Measurements from ENCODE around the gene C3. TPM values are rescaled to one million over a fixed set of nuclear protein-coding genes. Genes with fewer than 3 reads are reported as not detected.

Gene C3
- total and polyA plus RNA-seq, 2 donors, result 46.1 to 311 TPM

DNA sequence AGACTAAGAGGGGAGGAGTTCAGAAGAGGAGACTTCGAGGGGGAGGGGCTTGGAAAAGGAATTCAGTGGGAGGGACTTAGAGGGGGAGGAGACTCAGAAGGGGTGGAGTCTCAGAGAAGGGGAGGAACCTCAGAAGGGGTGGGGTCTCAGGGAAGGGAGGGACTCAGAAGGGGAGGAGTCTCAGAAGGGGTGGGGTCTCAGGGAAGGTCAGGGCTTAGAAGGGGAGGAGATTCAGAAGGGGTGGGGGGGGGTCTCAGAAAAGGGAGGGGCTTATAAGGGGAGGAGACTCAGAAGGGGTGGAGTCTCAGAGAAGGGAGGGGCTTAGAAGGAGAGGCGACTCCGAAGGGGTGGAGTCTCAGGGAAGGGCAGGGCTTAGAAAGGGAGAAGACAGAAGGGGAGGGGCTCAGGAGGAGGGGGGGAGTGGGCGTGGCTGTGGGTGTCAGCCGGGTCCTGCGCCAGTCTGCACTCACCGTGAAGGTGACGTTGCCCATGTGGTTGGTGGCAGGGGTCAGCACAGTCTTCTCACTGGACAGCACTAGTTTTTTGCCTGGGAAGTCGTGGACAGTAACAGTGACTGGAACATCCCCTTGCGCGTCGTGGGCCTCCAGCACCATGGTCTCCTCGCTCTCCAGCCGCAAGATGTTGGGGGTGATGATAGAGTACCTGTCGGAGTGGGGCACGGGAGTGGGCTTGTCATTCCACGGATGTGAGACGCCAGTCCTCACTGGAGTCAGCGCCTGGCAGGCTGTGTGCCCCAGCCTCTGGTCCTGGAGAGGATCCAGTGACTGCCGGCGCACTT is 1.5 kb downstream of the C3 start:
- DNase-seq (ENCODE audit: low read depth in 6 of 9, low spot score in 9 of 9), result no peak
- peaks cover 0 to 11% of the 10 kb centered on the region in 2 donors for H3K4me1 ChIP-seq (ENCODE audit: control insufficient read depth in 2 of 2, insufficient read depth in 2 of 2, low read length in 2 of 2)
- peaks cover 0 to 2% of the 10 kb centered on the region in 2 donors for H3K27me3 ChIP-seq (ENCODE audit: control insufficient read depth in 2 of 2, insufficient read depth in 1 of 2, low read length in 1 of 2)
- H3K27ac ChIP-seq (ENCODE audit: low read depth in 1 of 2, low read length in 1 of 2), result no peak overlapping the region
- H3K4me3 ChIP-seq (ENCODE audit: low read length in 2 of 2), result no peak overlapping the region
- WGBS, result 95% methylated on average over 21 of the region's 21 CpGs
- no peaks in the 10 kb centered on the region for H3K36me3 ChIP-seq (ENCODE audit: control insufficient read depth in 2 of 2, insufficient read depth in 2 of 2, low read length in 1 of 2)
- peaks cover 0 to 7% of the 10 kb centered on the region in 2 donors for H3K9me3 ChIP-seq (ENCODE audit: control insufficient read depth in 2 of 2, insufficient read depth in 1 of 2, low read length in 1 of 2)

DNA sequence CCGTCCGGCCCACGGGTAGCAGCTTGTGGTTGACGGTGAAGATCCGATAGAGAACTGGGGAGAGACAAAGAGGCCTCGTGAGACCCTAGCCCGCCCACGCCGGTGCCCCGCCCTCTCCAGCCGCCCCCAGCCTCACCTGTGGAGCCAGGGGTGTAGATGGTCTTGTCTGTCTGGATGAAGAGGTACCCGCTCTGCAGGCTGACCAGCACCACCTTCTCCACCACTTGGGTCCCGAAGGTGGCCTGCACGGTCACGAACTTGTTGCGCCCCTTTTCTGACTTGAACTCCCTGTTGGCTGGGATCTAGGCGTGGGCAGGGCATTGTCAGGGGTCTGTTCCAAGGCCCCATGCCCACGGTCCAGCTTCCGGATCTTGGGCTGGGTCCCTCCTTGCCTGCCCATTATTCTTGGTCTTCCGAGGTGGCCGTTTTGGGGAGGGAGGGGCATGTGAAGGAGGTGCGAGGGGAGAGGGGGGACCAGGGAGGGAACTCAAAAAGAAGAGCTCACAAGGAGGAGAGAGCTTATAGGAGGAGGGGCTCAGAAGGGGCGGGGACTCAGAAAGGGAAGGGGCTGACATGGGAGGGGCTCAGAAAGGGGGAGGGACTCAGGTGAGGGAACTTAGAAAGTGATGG is 2.2 kb downstream of the C3 start:
- Histone ChIP-seq H3K27ac (ENCODE audit: low read depth in 1 of 2, low read length in 1 of 2) (no peak overlapping the region), H3K4me1 (ENCODE audit: control insufficient read depth in 2 of 2, insufficient read depth in 2 of 2, low read length in 2 of 2) (peaks cover 0 to 10% of the 10 kb centered on the region in 2 donors), H3K36me3 (ENCODE audit: control insufficient read depth in 2 of 2, insufficient read depth in 2 of 2, low read length in 1 of 2) (no peaks in the 10 kb centered on the region), H3K27me3 (ENCODE audit: control insufficient read depth in 2 of 2, insufficient read depth in 1 of 2, low read length in 1 of 2) (peaks cover 0 to 2% of the 10 kb centered on the region in 2 donors), H3K9me3 (ENCODE audit: control insufficient read depth in 2 of 2, insufficient read depth in 1 of 2, low read length in 1 of 2) (peaks cover 0 to 7% of the 10 kb centered on the region in 2 donors), H3K4me3 (ENCODE audit: low read length in 2 of 2) (no peak overlapping the region)
- 83% methylated on average over 23 of the region's 23 CpGs for WGBS
- DNase-seq (ENCODE audit: low read depth in 6 of 9, low spot score in 9 of 9), result no peak

DNA sequence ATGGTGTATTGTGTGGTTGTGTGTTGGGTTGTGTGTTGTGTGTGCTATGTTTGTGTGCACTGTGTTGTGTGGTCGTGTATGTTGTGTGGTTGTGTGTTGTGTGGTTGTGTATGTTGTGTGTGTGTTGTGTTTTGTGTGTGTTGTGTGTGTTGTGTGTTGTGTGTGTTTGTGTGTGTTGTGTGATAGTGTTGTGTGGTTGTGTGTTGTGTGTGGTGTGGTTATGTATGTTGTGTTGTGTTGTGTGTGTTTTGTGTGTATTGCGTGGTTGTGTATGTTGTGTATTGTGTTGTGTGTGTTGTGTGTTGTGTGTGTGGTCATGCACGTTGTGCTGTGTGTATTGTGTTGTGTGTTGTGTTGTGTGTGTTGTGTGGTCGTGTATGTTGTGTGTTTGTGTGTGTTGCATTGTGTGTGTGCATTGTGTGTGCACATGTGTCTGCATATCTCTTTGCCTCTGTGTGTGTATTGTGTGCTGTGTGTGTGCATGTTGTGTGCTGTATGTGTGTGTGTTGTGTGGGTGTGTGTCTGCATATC is 2.9 kb downstream of the C3 start:
- H3K4me1 ChIP-seq (ENCODE audit: control insufficient read depth in 2 of 2, insufficient read depth in 2 of 2, low read length in 2 of 2), result peaks cover 0 to 6% of the 10 kb centered on the region in 2 donors
- WGBS, result 90% methylated on average over 4 of the region's 4 CpGs
- no peak overlapping the region for H3K4me3 ChIP-seq (ENCODE audit: low read length in 2 of 2)
- H3K9me3 ChIP-seq (ENCODE audit: control insufficient read depth in 2 of 2, insufficient read depth in 1 of 2, low read length in 1 of 2), result peaks cover 0 to 7% of the 10 kb centered on the region in 2 donors
- H3K27me3 ChIP-seq (ENCODE audit: control insufficient read depth in 2 of 2, insufficient read depth in 1 of 2, low read length in 1 of 2), result peaks cover 0 to 2% of the 10 kb centered on the region in 2 donors
- no peak overlapping the region for H3K27ac ChIP-seq (ENCODE audit: low read depth in 1 of 2, low read length in 1 of 2)
- H3K36me3 ChIP-seq (ENCODE audit: control insufficient read depth in 2 of 2, insufficient read depth in 2 of 2, low read length in 1 of 2), result no peaks in the 10 kb centered on the region
- DNase-seq (ENCODE audit: low read depth in 6 of 9, low spot score in 9 of 9), result no peak

DNA sequence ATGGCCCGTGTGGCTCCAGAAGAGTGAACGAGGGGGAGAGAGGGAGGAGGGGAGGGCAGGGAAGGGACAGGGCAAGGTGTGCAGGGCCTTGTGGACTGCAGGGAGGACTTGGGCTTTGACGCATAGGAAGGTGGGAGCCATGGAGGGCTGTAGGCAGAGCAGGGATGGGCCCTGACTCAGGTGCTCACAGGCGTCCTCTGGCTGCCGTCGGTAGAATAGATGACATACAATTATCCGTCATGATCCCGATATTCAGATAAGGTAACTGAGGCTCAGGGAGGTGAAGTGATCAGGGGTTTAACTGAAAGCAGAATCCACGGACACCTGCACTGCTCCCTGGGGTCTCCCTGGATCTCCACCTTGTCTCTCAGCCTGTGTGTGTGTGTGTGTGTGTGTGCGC is 3.4 kb downstream of the C3 start:
- WGBS, result 85% methylated on average over 10 of the region's 10 CpGs
- H3K36me3 ChIP-seq (ENCODE audit: control insufficient read depth in 2 of 2, insufficient read depth in 2 of 2, low read length in 1 of 2), result no peaks in the 10 kb centered on the region
- no peak overlapping the region for H3K4me3 ChIP-seq (ENCODE audit: low read length in 2 of 2)
- peaks cover 0 to 7% of the 10 kb centered on the region in 2 donors for H3K27me3 ChIP-seq (ENCODE audit: control insufficient read depth in 2 of 2, insufficient read depth in 1 of 2, low read length in 1 of 2)
- peaks cover 0 to 4% of the 10 kb centered on the region in 2 donors for H3K4me1 ChIP-seq (ENCODE audit: control insufficient read depth in 2 of 2, insufficient read depth in 2 of 2, low read length in 2 of 2)
- peaks cover 0 to 7% of the 10 kb centered on the region in 2 donors for H3K9me3 ChIP-seq (ENCODE audit: control insufficient read depth in 2 of 2, insufficient read depth in 1 of 2, low read length in 1 of 2)
- no peak overlapping the region for H3K27ac ChIP-seq (ENCODE audit: low read depth in 1 of 2, low read length in 1 of 2)
- DNase-seq (ENCODE audit: low read depth in 6 of 9, low spot score in 9 of 9), result no peak

- Histone ChIP-seq H3K4me1 (ENCODE audit: control insufficient read depth in 2 of 2, insufficient read depth in 2 of 2, low read length in 2 of 2) (peaks cover 0 to 2% of the 10 kb centered on the region in 2 donors), H3K27me3 (ENCODE audit: control insufficient read depth in 2 of 2, insufficient read depth in 1 of 2, low read length in 1 of 2) (peaks cover 0 to 11% of the 10 kb centered on the region in 2 donors), H3K27ac (ENCODE audit: low read depth in 1 of 2, low read length in 1 of 2) (no peak overlapping the region), H3K9me3 (ENCODE audit: control insufficient read depth in 2 of 2, insufficient read depth in 1 of 2, low read length in 1 of 2) (peaks cover 0 to 7% of the 10 kb centered on the region in 2 donors), H3K36me3 (ENCODE audit: control insufficient read depth in 2 of 2, insufficient read depth in 2 of 2, low read length in 1 of 2) (no peaks in the 10 kb centered on the region), H3K4me3 (ENCODE audit: low read length in 2 of 2) (no peak overlapping the region)
- no peak for DNase-seq (ENCODE audit: low read depth in 6 of 9, low spot score in 9 of 9)
- WGBS, result 84% methylated on average over 6 of the region's 6 CpGs
Observed at GRCh38 chr19:6716610-6716970, 3.9 kb downstream of the C3 start.

DNA sequence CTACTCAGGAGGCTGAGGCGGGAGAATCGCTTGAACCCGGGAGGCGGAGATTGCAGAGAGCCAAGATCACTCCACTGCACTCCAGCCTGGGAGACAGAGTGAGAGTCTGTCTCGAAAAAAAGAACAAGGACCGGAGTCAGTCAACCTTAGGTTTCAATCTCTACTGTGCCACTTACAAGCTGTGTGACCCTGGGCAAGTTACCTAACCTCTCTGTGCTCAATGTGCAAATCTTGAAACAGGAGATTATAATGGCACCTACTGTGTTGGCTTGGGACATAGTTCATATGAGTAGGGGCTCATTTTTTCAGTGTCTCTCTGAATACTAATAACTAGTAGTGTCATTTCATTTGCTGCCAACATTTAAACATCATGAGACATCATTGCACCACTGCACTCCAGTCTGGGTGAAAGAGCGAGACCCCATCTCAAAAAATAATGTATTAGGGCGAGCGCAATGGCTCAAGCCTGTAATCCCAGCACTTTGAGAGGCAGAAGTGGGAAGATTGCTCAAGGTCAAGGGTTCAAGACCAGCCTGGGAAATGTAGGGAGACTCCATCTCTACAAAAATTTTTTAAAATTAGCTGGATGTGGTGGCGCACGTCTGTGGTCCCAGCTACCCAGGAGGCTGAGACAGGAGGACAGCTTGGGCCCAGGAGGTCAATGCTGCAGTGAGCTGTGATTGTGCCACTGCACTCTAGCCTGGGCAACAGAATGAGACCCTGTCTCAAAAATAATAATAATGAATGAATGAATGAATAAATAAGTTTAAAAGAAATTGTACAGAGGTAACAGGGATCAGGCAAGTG is 5.5 kb downstream of the C3 start:
- H3K4me1 ChIP-seq (ENCODE audit: control insufficient read depth in 2 of 2, insufficient read depth in 2 of 2, low read length in 2 of 2), result no peaks in the 10 kb centered on the region
- WGBS, result 97% methylated on average over 11 of the region's 11 CpGs
- H3K27me3 ChIP-seq (ENCODE audit: control insufficient read depth in 2 of 2, insufficient read depth in 1 of 2, low read length in 1 of 2), result peaks cover 0 to 28% of the 10 kb centered on the region in 2 donors

DNA sequence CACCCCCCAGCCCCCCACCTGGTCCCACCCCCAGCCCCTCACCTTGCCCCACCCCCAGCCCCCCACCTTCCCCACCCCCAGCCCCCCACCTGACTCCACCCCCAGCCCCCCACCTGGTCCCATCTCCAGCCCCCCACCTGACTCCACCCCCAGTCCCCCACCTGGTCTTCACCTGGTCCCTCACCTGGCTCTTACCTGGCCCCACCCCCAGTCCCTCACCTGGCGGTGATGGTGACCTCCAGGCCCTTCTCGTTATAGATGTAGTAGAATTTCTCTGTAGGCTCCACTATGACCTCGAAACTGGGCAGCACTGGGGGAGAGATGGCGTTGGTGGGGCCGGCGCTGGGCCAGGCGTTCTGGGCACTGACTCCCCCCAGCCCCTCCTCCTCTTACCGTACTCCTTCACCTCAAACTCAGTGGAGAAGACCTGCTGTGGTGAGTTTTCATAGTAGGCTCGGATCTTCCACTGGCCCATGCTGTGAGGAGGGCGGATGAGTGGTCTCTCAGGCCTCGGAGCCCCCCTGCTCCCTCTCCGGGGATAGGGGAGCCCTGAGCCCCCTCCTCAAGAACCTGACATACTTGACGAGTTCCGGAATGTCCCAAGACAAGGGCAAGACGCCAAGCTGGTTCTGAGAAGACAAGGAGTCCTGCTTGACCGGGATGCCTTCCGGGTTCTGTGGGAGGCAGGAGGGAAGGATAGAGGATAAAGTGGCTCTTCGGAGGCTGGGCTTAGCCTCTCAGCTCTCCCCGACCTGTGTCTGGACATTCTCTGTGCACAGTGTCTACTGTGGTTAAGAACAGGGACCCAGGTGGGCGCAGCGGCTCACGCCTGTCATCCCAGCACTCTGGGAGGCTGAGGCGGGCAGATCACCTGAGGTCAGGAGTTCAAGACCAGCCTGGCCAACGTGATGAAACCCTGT is 6.4 kb downstream of the C3 start:
- WGBS, result 83% methylated on average over 24 of the region's 24 CpGs
- H3K27me3 ChIP-seq (ENCODE audit: control insufficient read depth in 2 of 2, insufficient read depth in 1 of 2, low read length in 1 of 2), result peaks cover 0 to 36% of the 10 kb centered on the region in 2 donors
- H3K4me3 ChIP-seq (ENCODE audit: low read length in 2 of 2), result no peak overlapping the region
- no peaks in the 10 kb centered on the region for H3K4me1 ChIP-seq (ENCODE audit: control insufficient read depth in 2 of 2, insufficient read depth in 2 of 2, low read length in 2 of 2)
- no peak overlapping the region for H3K27ac ChIP-seq (ENCODE audit: low read depth in 1 of 2, low read length in 1 of 2)
- H3K36me3 ChIP-seq (ENCODE audit: control insufficient read depth in 2 of 2, insufficient read depth in 2 of 2, low read length in 1 of 2), result no peaks in the 10 kb centered on the region
- peaks cover 0 to 7% of the 10 kb centered on the region in 2 donors for H3K9me3 ChIP-seq (ENCODE audit: control insufficient read depth in 2 of 2, insufficient read depth in 1 of 2, low read length in 1 of 2)
- DNase-seq (ENCODE audit: low read depth in 6 of 9, low spot score in 9 of 9), result no peak

More for the DNA sequence above, 5.5 kb downstream of the C3 start:
- H3K27ac ChIP-seq (ENCODE audit: low read depth in 1 of 2, low read length in 1 of 2), result no peak overlapping the region
- peaks cover 0 to 7% of the 10 kb centered on the region in 2 donors for H3K9me3 ChIP-seq (ENCODE audit: control insufficient read depth in 2 of 2, insufficient read depth in 1 of 2, low read length in 1 of 2)
- no peaks in the 10 kb centered on the region for H3K36me3 ChIP-seq (ENCODE audit: control insufficient read depth in 2 of 2, insufficient read depth in 2 of 2, low read length in 1 of 2)
- DNase-seq (ENCODE audit: low read depth in 6 of 9, low spot score in 9 of 9), result no peak
- no peak overlapping the region for H3K4me3 ChIP-seq (ENCODE audit: low read length in 2 of 2)
